Activated T-cell treated with anti-CD3 and anti-CD28 coated beads, Interleukin-2, amount 50 U/mL, for 4 hours (primary cell): Measurements from ENCODE around the gene MGAM2. TPM values are rescaled to one million over a fixed set of nuclear protein-coding genes. Genes with fewer than 3 reads are reported as not detected.
"Not testable (repeated sequence)": the region's sequence is repeated elsewhere in the genome, so short reads cannot be mapped to it uniquely, and the experiment has no call there.

Experiments
- ATAC-seq, 2 donors: fragments of 200-7000 bp; cut with Tn5 transposase; one replicate each; pipeline ENCODE4 v1.10.0; 2021
- DNase-seq: peaks from one replicate; pipeline ENCODE4 v3.0.0-alpha.2; 2020
- H3K27me3 Mint-ChIP-seq: one replicate; pipeline ENCODE4 v1.8.0; 2021; ENCODE audit warnings: low read depth, mixed read lengths
- H3K36me3 Mint-ChIP-seq: one replicate; pipeline ENCODE4 v1.8.0; 2022; ENCODE audit warnings: mixed read lengths; ENCODE audit not compliant: insufficient read depth
- H3K4me1 Mint-ChIP-seq: one replicate; pipeline ENCODE4 v1.8.0; 2021; ENCODE audit warnings: low read depth, mixed read lengths
- H3K4me3 Mint-ChIP-seq: one replicate; pipeline ENCODE4 v1.8.0; 2021; ENCODE audit warnings: mild to moderate bottlenecking, moderate library complexity, mixed read lengths
- H3K9me3 Mint-ChIP-seq: one replicate; pipeline ENCODE4 v1.8.0; 2021; ENCODE audit warnings: mixed read lengths
- total RNA-seq, 3 donors: library from RNA; stranded (reverse); gene quantifications; one replicate each; pipeline ENCODE4 v1.2.1, GENCODE V29; 2021

MGAM2 gene
- not detected for total RNA-seq

DNA sequence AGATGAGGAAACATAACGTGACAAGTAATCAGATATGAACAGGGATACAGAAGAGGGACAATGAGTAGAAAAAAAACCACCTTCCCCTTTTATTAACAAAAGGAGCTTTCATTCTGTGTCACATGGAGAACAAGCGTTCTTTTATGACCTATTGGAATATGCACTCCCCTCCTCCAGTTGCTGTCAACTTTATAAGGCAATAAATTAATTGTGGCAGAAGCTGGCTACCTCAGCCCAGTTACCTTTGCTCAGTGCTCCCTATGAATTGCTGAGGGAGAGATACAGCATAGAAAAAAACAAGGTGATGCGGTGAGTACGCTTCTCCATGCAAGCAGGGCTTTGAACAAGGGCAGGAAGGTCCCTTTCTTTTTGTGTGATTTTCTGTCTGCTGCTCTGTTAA is at the start of gene MGAM2:
MGAM2 (plus strand) TSS at position 220 of the 400 bp plus-strand sequence. CDS start 5,156 bp downstream, outside the sequence.
- DNase-seq (no peak), ATAC-seq (no peak)
- no peaks in the 10 kb centered on the region for H3K4me1 Mint-ChIP-seq
- no peaks in the 10 kb centered on the region for H3K36me3 Mint-ChIP-seq
- H3K4me3 Mint-ChIP-seq: no peak within 1 kb of the TSS
- no peaks in the 10 kb centered on the region for H3K27me3 Mint-ChIP-seq
- no peaks in the 10 kb centered on the region for H3K9me3 Mint-ChIP-seq

DNA sequence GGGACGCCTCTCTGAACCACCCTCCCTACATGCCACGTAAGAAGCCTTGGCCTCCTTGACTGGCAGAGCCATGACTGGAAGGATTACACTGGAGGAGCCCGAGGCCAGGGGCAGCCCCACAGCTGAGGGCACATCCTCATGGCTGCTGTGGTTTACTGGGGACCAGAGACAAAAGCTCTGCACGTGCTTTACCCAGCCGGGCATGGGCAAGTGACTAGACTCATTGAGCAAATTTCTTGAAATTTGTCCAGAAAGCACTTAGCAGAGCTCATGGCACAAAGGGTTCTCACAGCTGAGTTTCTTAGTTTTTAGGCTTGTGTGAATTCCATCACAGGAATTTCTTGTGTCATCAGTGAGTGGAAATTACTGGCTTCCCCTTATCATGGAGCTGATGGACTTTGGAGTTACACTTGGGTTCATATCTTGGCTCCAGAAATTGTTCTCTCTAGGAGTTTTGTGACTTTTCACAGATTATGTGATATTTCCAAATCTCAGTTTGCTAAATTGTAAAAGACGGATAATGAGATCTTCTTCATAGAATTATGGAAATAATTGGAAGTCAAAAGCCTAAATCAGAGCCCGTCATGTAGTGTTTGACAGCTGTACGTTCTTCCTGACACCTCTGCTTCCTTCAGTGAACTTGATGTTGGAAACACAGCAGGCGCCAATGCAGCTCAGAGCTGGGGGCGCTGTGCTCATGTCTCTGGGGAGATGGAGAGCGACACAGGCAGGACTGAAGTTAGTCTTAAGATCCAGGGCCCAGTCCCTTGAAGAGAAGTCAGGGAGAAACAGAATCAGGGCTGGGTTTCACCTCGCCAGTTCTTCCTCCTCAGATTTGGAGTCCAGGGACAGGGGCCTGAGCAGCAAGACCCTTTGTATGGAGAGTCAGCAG is 47.7 kb upstream of the MGAM2 start:
- Mint-ChIP-seq H3K27me3 (no peaks in the 10 kb centered on the region), H3K36me3 (no peaks in the 10 kb centered on the region), H3K9me3 (no peaks in the 10 kb centered on the region), H3K4me3 (no peak overlapping the region), H3K4me1 (no peaks in the 10 kb centered on the region)
- DNase-seq: no peak
- no peak for ATAC-seq

DNA sequence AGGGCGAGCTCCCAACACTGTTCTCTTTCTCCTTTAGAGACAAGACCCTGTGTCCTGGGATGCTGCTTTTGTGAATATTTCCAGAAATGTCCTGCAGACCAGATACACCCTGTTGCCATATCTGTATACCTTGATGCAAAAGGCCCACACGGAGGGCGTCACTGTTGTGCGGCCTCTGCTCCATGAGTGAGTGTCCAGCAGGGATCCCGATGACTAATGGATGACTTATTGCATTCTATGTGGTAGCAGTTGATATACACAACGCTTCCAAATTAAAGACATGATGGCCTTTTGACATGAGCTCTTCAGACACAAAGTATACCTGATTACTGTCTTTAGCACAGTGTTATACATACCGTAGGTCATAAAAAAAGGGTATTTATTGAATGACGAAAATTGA is 45.0 kb upstream of the MGAM2 start:
- Mint-ChIP-seq H3K27me3 (no peaks in the 10 kb centered on the region), H3K4me3 (no peak overlapping the region)
- ATAC-seq: no peak

DNA sequence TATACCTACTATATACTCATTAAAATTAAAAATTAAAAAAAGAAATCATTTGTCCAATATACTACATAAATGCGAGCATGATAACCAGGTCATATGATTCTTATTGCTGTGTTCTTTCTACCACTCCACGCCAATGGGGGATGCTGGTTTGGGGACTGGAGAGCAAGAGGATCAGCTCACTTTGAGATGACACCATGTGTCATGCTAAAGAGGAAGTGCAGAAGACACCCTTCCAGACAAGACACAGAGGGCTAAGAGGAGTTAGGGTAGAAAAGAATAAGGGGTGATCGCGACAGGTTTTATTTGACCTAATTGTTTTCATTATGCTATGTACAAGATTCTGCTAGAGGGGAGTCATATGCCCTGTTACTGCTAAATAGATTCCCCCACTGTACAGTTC is 33.8 kb upstream of the MGAM2 start:
- DNase-seq (no peak), ATAC-seq (no peak)
- H3K36me3 Mint-ChIP-seq: no peaks in the 10 kb centered on the region
- no peaks in the 10 kb centered on the region for H3K4me1 Mint-ChIP-seq
- no peaks in the 10 kb centered on the region for H3K9me3 Mint-ChIP-seq
- H3K27me3 Mint-ChIP-seq: no peaks in the 10 kb centered on the region
- H3K4me3 Mint-ChIP-seq: no peak overlapping the region

More for the DNA sequence above, 45.0 kb upstream of the MGAM2 start:
- no peaks in the 10 kb centered on the region for H3K9me3 Mint-ChIP-seq
- H3K4me1 Mint-ChIP-seq: no peaks in the 10 kb centered on the region
- no peaks in the 10 kb centered on the region for H3K36me3 Mint-ChIP-seq
- DNase-seq: no peak

DNA sequence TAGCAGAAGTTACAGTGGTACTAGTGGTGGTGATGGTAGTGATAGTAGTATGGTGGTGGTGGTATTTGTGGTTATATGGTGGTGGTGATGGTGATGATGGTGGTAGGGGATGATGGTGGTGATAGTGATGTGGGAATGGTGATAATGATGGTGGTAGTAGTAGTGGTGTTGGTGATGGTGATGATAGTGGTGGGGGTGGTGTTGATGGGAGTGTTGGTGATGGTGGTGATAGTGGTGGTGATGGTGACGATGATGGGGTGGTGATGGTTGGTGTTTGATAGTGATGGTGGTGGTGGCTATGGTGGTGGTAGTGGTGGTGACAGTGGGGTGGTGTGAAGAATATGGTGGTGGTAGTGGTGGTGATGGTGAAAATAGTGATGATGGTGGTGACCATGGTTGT is 27.9 kb upstream of the MGAM2 start:
- DNase-seq (no peak), ATAC-seq (no peak)
- Mint-ChIP-seq H3K27me3 (no peaks in the 10 kb centered on the region), H3K9me3 (no peaks in the 10 kb centered on the region), H3K36me3 (no peaks in the 10 kb centered on the region), H3K4me3 (no peak overlapping the region), H3K4me1 (no peaks in the 10 kb centered on the region)

DNA sequence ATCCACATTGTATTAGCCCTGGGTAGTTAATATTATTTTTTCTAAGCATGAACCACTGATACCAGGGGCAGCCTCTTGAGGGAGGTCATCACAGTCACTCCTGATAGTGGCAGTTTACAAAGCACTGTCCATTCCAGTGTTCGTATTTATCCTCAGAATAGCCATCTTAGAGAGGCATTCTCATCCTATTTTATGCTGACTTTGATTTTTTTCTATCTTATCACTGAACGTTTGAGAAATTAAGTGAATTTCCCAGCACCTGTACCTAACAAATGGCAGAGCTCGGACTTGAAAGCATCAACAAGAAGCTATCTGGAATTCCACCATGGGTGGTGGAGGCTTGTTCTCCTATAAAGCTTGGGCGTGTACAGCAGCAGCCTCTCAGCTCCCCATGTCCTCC is 26.1 kb upstream of the MGAM2 start:
- Mint-ChIP-seq H3K4me1 (no peaks in the 10 kb centered on the region), H3K4me3 (no peak overlapping the region), H3K27me3 (no peaks in the 10 kb centered on the region), H3K9me3 (no peaks in the 10 kb centered on the region), H3K36me3 (no peaks in the 10 kb centered on the region)
- DNase-seq: no peak
- ATAC-seq: no peak

DNA sequence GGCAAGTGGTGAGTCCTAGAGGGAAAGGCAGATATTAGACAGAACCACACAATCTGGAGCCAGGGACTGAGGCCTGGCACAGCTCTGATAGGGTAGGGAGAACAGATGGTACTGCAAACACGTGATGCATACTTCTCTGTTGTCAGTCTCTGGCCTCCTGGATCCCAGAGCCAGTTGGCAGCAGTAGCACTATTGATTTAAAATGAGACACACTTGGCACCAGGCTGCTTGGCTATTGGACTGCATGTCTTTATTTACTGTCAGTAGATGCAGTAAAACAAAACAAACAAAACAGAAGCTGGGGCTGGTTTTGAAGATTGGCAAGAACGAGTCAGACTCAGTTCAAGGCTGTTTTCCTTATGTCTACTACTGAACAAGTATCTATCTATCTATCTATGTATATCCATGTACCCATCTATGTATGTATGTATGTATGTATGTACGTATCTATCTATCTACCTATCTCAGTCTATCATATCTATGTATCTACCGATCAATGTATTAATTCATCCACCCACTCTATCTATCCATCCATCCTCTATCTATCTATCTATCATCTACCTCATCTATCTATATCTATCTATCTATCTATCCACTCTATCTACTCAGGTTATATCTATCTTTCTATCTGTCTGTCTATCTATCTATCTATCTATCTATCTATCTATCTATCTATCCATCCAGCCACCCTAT is 23.4 kb upstream of the MGAM2 start:
- Mint-ChIP-seq H3K4me1 (no peaks in the 10 kb centered on the region), H3K27me3 (no peaks in the 10 kb centered on the region), H3K4me3 (no peak overlapping the region), H3K36me3 (no peaks in the 10 kb centered on the region), H3K9me3 (no peaks in the 10 kb centered on the region)
- ATAC-seq (no peak), DNase-seq (no peak)

DNA sequence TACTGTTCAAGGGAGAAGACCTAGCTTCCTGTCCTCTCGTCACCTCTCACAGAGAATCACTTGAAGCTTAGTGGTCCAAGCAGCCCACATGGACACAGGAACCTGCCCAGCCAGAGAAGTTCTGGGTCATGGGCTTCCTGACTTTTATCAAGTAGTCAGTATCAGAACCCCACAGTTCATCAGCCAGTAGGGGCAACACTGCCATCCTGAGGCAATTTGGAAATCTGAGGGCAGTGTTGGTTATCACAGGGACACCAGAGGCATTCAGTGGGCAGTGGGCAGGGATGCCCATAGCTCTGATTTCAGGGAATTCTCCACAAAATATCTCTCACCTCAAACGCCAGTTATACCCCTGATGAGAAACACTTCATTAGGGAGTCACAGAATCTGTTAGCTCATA is 22.5 kb upstream of the MGAM2 start:
- ATAC-seq (no peak), DNase-seq (no peak)
- Mint-ChIP-seq H3K4me1 (no peaks in the 10 kb centered on the region), H3K27me3 (no peaks in the 10 kb centered on the region), H3K4me3 (no peak overlapping the region), H3K9me3 (no peaks in the 10 kb centered on the region), H3K36me3 (no peaks in the 10 kb centered on the region)

DNA sequence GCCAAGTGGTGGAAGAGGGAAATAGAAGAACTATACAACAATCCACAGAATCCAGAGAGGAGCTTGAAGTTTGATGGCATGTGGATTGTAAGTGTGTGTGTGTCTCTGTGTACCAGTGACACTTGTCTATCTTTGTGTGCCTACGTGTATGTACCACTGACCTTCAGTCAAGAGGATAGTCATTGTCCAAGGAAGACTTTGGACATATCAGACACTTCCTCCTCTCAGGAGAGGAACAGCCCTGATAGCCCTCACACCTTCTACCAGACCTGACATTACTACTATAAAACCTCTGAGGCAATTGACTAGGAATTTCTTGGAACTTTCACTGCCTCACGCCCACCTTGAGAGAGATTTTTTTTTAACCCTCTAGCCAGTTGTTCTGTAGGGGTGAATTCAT is 19.6 kb upstream of the MGAM2 start:
- no peaks in the 10 kb centered on the region for H3K36me3 Mint-ChIP-seq
- no peak for ATAC-seq
- H3K9me3 Mint-ChIP-seq: no peaks in the 10 kb centered on the region

DNA sequence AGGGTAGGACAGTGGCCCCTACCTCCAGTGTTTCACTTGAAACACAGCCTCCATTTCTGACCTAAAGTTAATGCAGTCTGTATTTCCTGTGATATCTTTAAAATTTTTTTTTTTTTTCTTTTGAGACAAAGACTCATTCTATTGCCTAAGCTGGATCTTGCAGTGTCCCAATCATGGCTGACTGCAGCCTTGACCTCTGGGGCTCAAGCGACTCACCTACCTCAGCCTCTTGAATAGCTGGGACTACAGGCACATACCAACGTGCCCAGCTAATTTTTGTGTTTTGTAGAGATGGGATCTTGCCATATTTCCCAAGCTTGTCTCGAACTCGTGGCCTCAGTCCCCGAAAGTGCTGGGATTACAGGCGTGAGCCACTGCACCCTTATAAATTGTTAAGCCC is 16.7 kb upstream of the MGAM2 start:
- ATAC-seq (no peak), DNase-seq (no peak)
- Mint-ChIP-seq H3K9me3 (no peaks in the 10 kb centered on the region), H3K27me3 (no peaks in the 10 kb centered on the region), H3K4me3 (no peak overlapping the region), H3K36me3 (no peaks in the 10 kb centered on the region), H3K4me1 (no peaks in the 10 kb centered on the region)

More for the DNA sequence above, 19.6 kb upstream of the MGAM2 start:
- Mint-ChIP-seq H3K4me3 (no peak overlapping the region), H3K4me1 (no peaks in the 10 kb centered on the region), H3K27me3 (no peaks in the 10 kb centered on the region)
- DNase-seq: no peak

DNA sequence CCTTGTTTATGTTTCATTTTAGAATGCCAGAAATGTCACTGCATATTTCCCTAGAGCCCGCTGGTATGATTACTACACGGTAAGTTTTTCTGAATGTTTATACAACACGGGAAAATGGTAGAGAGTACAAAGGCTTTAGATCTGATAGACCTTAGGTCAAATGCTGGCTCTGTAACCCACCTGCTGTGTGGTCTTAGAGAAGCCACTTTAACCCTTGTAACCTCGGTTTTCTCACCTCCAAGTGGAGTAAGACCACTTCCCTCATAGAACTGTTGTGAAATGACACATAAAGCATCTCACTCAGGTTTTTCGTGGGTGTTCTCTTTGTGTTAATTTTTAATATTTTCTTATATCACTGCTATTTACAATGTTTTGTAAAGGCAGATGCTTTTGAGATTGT is 13.9 kb upstream of the MGAM2 start:
- H3K27me3 Mint-ChIP-seq: no peaks in the 10 kb centered on the region
- H3K4me3 Mint-ChIP-seq: no peak overlapping the region
- H3K4me1 Mint-ChIP-seq: no peaks in the 10 kb centered on the region
- no peaks in the 10 kb centered on the region for H3K36me3 Mint-ChIP-seq
- ATAC-seq: no peak
- no peak for DNase-seq
- no peaks in the 10 kb centered on the region for H3K9me3 Mint-ChIP-seq

DNA sequence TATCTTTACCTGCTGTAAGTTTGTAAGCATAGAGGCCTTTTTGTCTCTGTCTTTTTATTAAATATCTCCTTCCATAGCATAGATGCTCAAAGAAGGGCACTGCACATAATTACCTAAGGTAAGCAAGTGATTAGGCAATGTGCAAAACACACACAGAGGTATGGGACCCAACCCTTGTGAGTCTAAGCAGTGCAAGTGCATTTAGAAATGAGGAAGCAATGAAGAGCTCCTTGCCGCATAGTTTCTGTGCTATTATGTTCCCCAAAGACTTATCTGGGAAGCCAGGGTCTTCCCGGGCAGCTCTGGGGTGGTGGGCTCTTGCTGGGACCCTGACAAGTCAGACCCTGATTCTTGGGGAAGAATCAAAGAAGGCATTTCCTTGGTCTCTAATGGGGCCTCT is 13.5 kb upstream of the MGAM2 start:
- DNase-seq (no peak), ATAC-seq (no peak)
- Mint-ChIP-seq H3K4me3 (no peak overlapping the region), H3K27me3 (no peaks in the 10 kb centered on the region), H3K36me3 (no peaks in the 10 kb centered on the region), H3K4me1 (no peaks in the 10 kb centered on the region), H3K9me3 (no peaks in the 10 kb centered on the region)

DNA sequence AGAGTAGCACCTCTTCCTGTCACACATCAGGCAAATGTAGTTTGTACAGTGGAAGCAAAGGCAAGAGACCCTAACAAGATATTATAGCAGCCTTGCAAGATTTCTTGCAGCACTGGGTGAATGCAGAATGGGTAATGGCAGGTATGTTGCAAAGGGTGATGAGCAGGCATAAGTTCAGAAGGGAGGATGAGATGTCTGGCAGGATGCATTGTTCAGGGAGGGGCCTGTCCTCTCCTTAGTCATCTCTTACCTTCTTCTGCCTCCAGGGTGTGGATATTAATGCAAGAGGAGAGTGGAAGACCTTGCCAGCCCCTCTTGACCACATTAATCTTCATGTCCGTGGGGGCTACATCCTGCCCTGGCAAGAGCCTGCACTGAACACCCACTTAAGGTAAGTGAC is 12.2 kb upstream of the MGAM2 start:
- H3K9me3 Mint-ChIP-seq, H3K36me3 Mint-ChIP-seq, DNase-seq, ATAC-seq, H3K27me3 Mint-ChIP-seq, H3K4me1 Mint-ChIP-seq, H3K4me3 Mint-ChIP-seq: not testable (repeated sequence)

DNA sequence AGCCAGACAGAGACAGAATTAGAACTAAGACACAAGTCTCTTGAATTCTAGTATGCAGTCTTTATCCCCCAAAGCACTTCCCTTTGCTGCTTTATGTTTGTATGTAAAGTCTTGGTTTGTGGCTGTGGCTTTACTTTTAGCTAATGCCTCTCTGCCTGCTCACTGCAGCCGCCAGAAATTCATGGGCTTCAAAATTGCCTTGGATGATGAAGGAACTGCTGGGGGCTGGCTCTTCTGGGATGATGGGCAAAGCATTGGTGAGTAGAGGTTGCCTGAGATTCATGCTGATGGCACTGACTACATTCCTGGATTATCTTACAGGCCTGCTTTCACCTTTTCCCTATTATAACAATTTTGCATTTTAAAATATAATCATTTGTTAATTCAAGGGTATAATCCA is 10.9 kb upstream of the MGAM2 start:
- Mint-ChIP-seq H3K36me3 (no peaks in the 10 kb centered on the region), H3K4me1 (no peaks in the 10 kb centered on the region), H3K27me3 (peaks cover 3% of the 10 kb centered on the region), H3K4me3 (no peak overlapping the region), H3K9me3 (no peaks in the 10 kb centered on the region)
- no peak for DNase-seq
- no peak for ATAC-seq

DNA sequence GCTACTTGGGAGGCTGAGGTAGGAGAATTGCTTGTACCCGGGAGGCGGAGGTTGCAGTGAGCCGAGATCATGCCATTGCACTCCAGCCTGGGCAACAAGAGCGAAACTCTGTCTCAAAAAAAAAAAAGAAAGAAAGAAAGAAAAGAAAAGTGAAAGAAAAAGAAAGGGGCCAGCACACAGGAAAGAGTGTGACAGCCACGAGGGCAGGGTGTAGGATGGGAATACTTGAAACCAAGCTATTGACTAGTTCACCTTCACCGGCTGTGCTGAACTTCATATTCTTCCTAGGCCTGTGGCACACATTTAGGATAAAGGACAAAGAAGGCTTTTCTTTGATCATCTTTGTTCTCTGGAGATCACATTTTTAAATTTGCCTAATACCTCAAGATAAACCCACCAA is 9.7 kb upstream of the MGAM2 start:
- H3K9me3 Mint-ChIP-seq, H3K27me3 Mint-ChIP-seq, DNase-seq, ATAC-seq, H3K4me3 Mint-ChIP-seq, H3K4me1 Mint-ChIP-seq, H3K36me3 Mint-ChIP-seq: not testable (repeated sequence)
